ENCODE data around the gene LGR4. TPM values are rescaled to one million over a fixed set of nuclear protein-coding genes. Genes with fewer than 3 reads are reported as not detected.
A peak's percentile ranks its signal among the peaks of the same experiment; 100 is the strongest.

Gene LGR4
- total RNA-seq, 1 experiment from 2014 or later = 99.2 TPM

DNA sequence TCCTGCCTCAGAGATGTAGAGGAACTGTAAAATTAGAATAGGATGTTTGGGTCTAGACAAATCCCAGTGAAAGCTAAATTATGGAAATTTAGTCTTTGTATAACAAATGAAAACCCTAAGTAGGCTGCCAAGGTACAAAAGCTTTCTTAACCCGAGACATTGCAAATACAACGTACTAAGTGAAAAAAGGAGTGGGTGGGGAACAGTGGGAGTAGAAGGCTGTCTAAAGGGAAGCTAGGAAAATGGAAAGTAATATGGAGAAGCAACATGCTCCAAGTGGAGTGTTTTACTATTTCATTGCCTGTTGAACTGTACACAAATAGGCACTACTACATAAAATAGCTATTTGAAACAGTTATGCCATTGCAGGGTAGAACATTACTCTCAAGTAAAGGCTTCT, 40.8 kb upstream of the LGR4 start:
- Histone ChIP-seq H3K56ac (ENCODE audit: insufficient read length, low read depth, low read length) (no peak overlapping the region), H2BK20ac (ENCODE audit: low read depth, low read length, poor library complexity, severe bottlenecking) (no peak overlapping the region), H2BK120ac (ENCODE audit: low read depth, low read length, poor library complexity, severe bottlenecking) (no peak overlapping the region), H3K4me1 (ENCODE audit: insufficient read depth, low read length) (no peaks in the 10 kb centered on the region), H3K9me3 (ENCODE audit: control insufficient read depth, low read depth, low read length) (no peaks in the 10 kb centered on the region), H3K79me2 (ENCODE audit: insufficient read depth, low read length) (no peaks in the 10 kb centered on the region), H3K14ac (ENCODE audit: insufficient read depth, low read length) (no peak overlapping the region), H3K27me3 (ENCODE audit: insufficient read depth, low read length) (no peaks in the 10 kb centered on the region), H4K8ac (replicated peaks; ENCODE audit: insufficient read length, low read depth, low read length) (no peak overlapping the region), H2AFZ (ENCODE audit: low read length) (no peak overlapping the region), H3K4ac (ENCODE audit: low read depth, low read length) (no peak overlapping the region), H3T11ph (ENCODE audit: low read length) (no peak overlapping the region), H2BK15ac (ENCODE audit: low read depth, low read length) (no peak overlapping the region), H2AK5ac (ENCODE audit: insufficient read length, low read length) (no peak overlapping the region), H3K9ac (ENCODE audit: extremely low read depth, insufficient read length, low read length) (no peak overlapping the region), H2BK12ac (ENCODE audit: insufficient read length, low read depth, low read length) (no peak overlapping the region), H3K27ac (ENCODE audit: insufficient read length, low read depth, low read length) (no peak overlapping the region), H4K5ac (ENCODE audit: insufficient read length, low read depth, low read length) (no peak overlapping the region), H3K4me2 (ENCODE audit: insufficient read depth, insufficient read length, low read length) (no peak overlapping the region), H3K18ac (ENCODE audit: insufficient read length, low read depth, low read length) (no peak overlapping the region), H3K23me2 (ENCODE audit: insufficient read length, low read depth, low read length, poor library complexity, severe bottlenecking) (no peaks in the 10 kb centered on the region), H3K79me1 (ENCODE audit: insufficient read depth, low read depth, low read length, poor library complexity, severe bottlenecking) (no peaks in the 10 kb centered on the region), H4K91ac (ENCODE audit: insufficient read length, low read depth, low read length) (no peak overlapping the region), H2BK5ac (ENCODE audit: insufficient read length, low read length) (no peak overlapping the region), H4K20me1 (ENCODE audit: control insufficient read depth, insufficient read depth, insufficient read length) (no peaks in the 10 kb centered on the region), H3K23ac (ENCODE audit: insufficient read length, low read depth, low read length) (no peak overlapping the region)
- H3K27me3 Mint-ChIP-seq (ENCODE audit: low read depth) = peaks cover 8% of the 10 kb centered on the region
- peak overlapping the region in 1 of 3 experiments; percentile 34; a peak in 1 of 7 replicates for H3K27ac Mint-ChIP-seq
- no peaks in the 10 kb centered on the region for H3K36me3 Mint-ChIP-seq (ENCODE audit: insufficient read depth in 1 of 3, low read depth in 3 of 3)
- WGBS (ENCODE audit: extremely low coverage, insufficient read length, low lambda C conversion rate) = no CpG with 5 or more reads among the region's 2 CpGs
- TF ChIP-seq, protein P1, sequence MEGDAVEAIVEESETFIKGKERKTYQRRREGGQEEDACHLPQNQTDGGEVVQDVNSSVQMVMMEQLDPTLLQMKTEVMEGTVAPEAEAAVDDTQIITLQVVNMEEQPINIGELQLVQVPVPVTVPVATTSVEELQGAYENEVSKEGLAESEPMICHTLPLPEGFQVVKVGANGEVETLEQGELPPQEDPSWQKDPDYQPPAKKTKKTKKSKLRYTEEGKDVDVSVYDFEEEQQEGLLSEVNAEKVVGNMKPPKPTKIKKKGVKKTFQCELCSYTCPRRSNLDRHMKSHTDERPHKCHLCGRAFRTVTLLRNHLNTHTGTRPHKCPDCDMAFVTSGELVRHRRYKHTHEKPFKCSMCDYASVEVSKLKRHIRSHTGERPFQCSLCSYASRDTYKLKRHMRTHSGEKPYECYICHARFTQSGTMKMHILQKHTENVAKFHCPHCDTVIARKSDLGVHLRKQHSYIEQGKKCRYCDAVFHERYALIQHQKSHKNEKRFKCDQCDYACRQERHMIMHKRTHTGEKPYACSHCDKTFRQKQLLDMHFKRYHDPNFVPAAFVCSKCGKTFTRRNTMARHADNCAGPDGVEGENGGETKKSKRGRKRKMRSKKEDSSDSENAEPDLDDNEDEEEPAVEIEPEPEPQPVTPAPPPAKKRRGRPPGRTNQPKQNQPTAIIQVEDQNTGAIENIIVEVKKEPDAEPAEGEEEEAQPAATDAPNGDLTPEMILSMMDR (conservative IDR thresholded peaks at IDR 0.05) = no peak
- H3K4me1 Mint-ChIP-seq = peaks cover 9 to 12% of the 10 kb centered on the region in 2 experiments
- no peak for DNase-seq
- no peaks in the 10 kb centered on the region for H3K9me3 Mint-ChIP-seq
- H3K4me3 Mint-ChIP-seq = no peak overlapping the region

All from H9 (cell line).